SIG-M5 (cell line): ENCODE measurements around the gene MAMDC2.

Experiments
- DNase-seq: peaks from one replicate; lab custom pipeline; 2025; lab: John Stamatoyannopoulos, UW

The MAMDC2 gene

GRCh38 chr9:70108181-70108580 is 64.5 kb downstream of the MAMDC2 start:
- no peak for DNase-seq

- no peak for DNase-seq
Observed at GRCh38 chr9:70110194-70111041, 66.8 kb downstream of the MAMDC2 start.

GRCh38 chr9:70111042-70111602 is 67.5 kb downstream of the MAMDC2 start:
- no peak for DNase-seq

- no peak for DNase-seq
Observed at GRCh38 chr9:70111641-70112236, 68.1 kb downstream of the MAMDC2 start.

- DNase-seq, result no peak
Observed at GRCh38 chr9:70112981-70113380, 69.3 kb downstream of the MAMDC2 start.

- DNase-seq, result no peak
Observed at GRCh38 chr9:70113403-70114022, 69.9 kb downstream of the MAMDC2 start.

GRCh38 chr9:70114898-70115297 is 71.2 kb downstream of the MAMDC2 start:
- DNase-seq, result no peak

GRCh38 chr9:70117835-70118319 is 74.2 kb downstream of the MAMDC2 start:
- no peak for DNase-seq

GRCh38 chr9:70119786-70120185 is 76.1 kb downstream of the MAMDC2 start:
- DNase-seq, result no peak

- DNase-seq, result no peak
Observed at GRCh38 chr9:70120834-70121510, 77.3 kb downstream of the MAMDC2 start.

GRCh38 chr9:70121818-70122436 is 78.3 kb downstream of the MAMDC2 start:
- no peak for DNase-seq

- DNase-seq, result no peak
Observed at GRCh38 chr9:70123695-70124094, 80.0 kb downstream of the MAMDC2 start.

- no peak for DNase-seq
Observed at GRCh38 chr9:70125621-70126263, 82.1 kb downstream of the MAMDC2 start.

- no peak for DNase-seq
Observed at GRCh38 chr9:70127036-70127435, 83.4 kb downstream of the MAMDC2 start.

- DNase-seq, result no peak
Observed at GRCh38 chr9:70127540-70128416, 84.1 kb downstream of the MAMDC2 start.

GRCh38 chr9:70130266-70130665 is 86.6 kb downstream of the MAMDC2 start:
- DNase-seq, result no peak

GRCh38 chr9:70131296-70131695 is 87.6 kb downstream of the MAMDC2 start:
- DNase-seq, result no peak

- DNase-seq, result no peak
Observed at GRCh38 chr9:70133253-70134208, 89.9 kb downstream of the MAMDC2 start.

GRCh38 chr9:70134360-70134759 is 90.7 kb downstream of the MAMDC2 start:
- no peak for DNase-seq
